HCT116 (cell line): ENCODE results near the gene ARIH2. TPM values are rescaled to one million over a fixed set of nuclear protein-coding genes. Genes with fewer than 3 reads are reported as not detected.
A peak's percentile ranks its signal among the peaks of the same experiment; 100 is the strongest.

Experiments used
- ATAC-seq: fragments of 200-7000 bp; cut with Tn5 transposase; 2 replicates; pipeline ENCODE4 v1.9.1; 2020; ENCODE audit warnings: mild to moderate bottlenecking, moderate library complexity
- BruUV-seq: library from RNA; stranded (reverse); fragments of 400-500 nt; replicated peaks from 2 replicates; lab custom pipeline; 2021; lab: Mats Ljungman, UMichigan
- CTCF ChIA-PET: fragments of 300-600 bp; sonication (Branson Sonifier 250); formaldehyde crosslinking; loops from one replicate; lab custom pipeline; 2021; ENCODE audit warnings: antibody characterized with exemption; lab: Charles Lee
- POLR2A ChIA-PET: fragments of 300-600, 350-600 bp; sonication (Branson Sonifier 250); formaldehyde crosslinking; loops from one replicate; lab custom pipeline; 2021; ENCODE audit warnings: antibody characterized with exemption; lab: Charles Lee
- RAD21 ChIA-PET, 2 experiments: fragments of 300-600 bp; sonication (Branson Sonifier 250); formaldehyde crosslinking; loops; one replicate each; lab custom pipeline; 2023; ENCODE audit warnings: low total read pairs in 2 of 2; ENCODE audit not compliant: uncharacterized antibody in 2 of 2, unreplicated experiment in 2 of 2, low non-redundant PET in 1 of 2; lab: Charles Lee
- DNase-seq: peaks from one replicate; pipeline ENCODE4 v3.0.0-alpha.2; 2010; ENCODE audit warnings: low read depth, low spot score
- H2AFZ ChIP-seq: fragments of 200-600 bp; shearing (Covaris generic), sonication (generic); 2 replicates; pipeline ENCODE4 v1.6.1; 2017; ENCODE audit warnings: low read depth, mixed run types, mixed read lengths, antibody characterized with exemption, low read length; ENCODE audit not compliant: poor library complexity, severe bottlenecking
- H3K27ac ChIP-seq: 2 replicates; pipeline ENCODE4 v1.5.1; 2012; ENCODE audit warnings: low read depth, low read length
- H3K27me3 ChIP-seq: fragments of 200-600 bp; sonication (generic); 2 replicates; pipeline ENCODE4 v1.6.1; 2016; ENCODE audit warnings: mixed run types, low read length, mixed read lengths; ENCODE audit not compliant: insufficient read depth
- H3K36me3 ChIP-seq, 2 experiments: fragments of 200-500 bp in 1 of 2; fragments of 200-600 bp in 1 of 2; sonication (Bioruptor generic) in 1 of 2; sonication (generic) in 1 of 2; 2 replicates each; pipeline versions ENCODE4 v1.5.1 to v1.6.1; 2014 to 2016; ENCODE audit warnings: low read length in 2 of 2, inconsistent platforms in 1 of 2, mixed read lengths in 1 of 2, mixed run types in 1 of 2; ENCODE audit not compliant: insufficient read depth in 2 of 2, control insufficient read depth in 1 of 2
- H3K4me1 ChIP-seq, 2 experiments: fragments of 200-600 bp in 1 of 2; sonication (generic) in 1 of 2; 2 replicates each; pipeline versions ENCODE4 v1.5.1 to v1.6.1; 2012 to 2017; ENCODE audit warnings: low read length in 2 of 2, inconsistent platforms in 1 of 2, mild to moderate bottlenecking in 1 of 2, mixed read lengths in 1 of 2, mixed run types in 1 of 2, moderate library complexity in 1 of 2; ENCODE audit not compliant: insufficient read depth in 2 of 2, control insufficient read depth in 1 of 2
- H3K4me2 ChIP-seq: fragments of 200-600 bp; sonication (generic); 2 replicates; pipeline ENCODE4 v1.6.1; 2017; ENCODE audit warnings: mixed run types, low read length, mixed read lengths
- H3K4me3 ChIP-seq, 2 experiments: fragments of 200-600 bp in 1 of 2; sonication (generic) in 1 of 2; replicated peaks in 1 of 2; 2 replicates each; pipeline ENCODE4 v1.5.1; 2011 to 2016; ENCODE audit warnings: low read length in 2 of 2, control low read depth in 1 of 2, low read depth in 1 of 2, mild to moderate bottlenecking in 1 of 2, mixed read lengths in 1 of 2, mixed run types in 1 of 2
- H3K79me2 ChIP-seq: fragments of 200-600 bp; sonication (generic); 2 replicates; pipeline ENCODE4 v1.6.1; 2017; ENCODE audit warnings: mild to moderate bottlenecking, mixed run types, low read length, moderate library complexity, mixed read lengths; ENCODE audit not compliant: insufficient read depth
- H3K9ac ChIP-seq: fragments of 200-600 bp; sonication (generic); 2 replicates; pipeline ENCODE4 v1.6.1; 2016; ENCODE audit warnings: low read length, mixed read lengths
- H3K9me2 ChIP-seq: fragments of 200-600 bp; sonication (generic), shearing (Covaris generic); 2 replicates; pipeline ENCODE4 v1.6.1; 2017; ENCODE audit warnings: mixed run types, mild to moderate bottlenecking, moderate library complexity; ENCODE audit not compliant: insufficient read depth
- H3K9me3 ChIP-seq, 2 experiments: fragments of 200-500 bp in 1 of 2; fragments of 200-600 bp in 1 of 2; sonication (Bioruptor generic) in 1 of 2; sonication (generic) in 1 of 2; 2 replicates each; pipeline ENCODE4 v1.6.1; 2014 to 2017; ENCODE audit warnings: low read length in 2 of 2, mixed read lengths in 2 of 2, inconsistent platforms in 1 of 2, low read depth in 1 of 2, mild to moderate bottlenecking in 1 of 2, mixed run types in 1 of 2, moderate library complexity in 1 of 2; ENCODE audit not compliant: control insufficient read depth in 1 of 2, insufficient read depth in 1 of 2
- H4K20me1 ChIP-seq: fragments of 200-600 bp; sonication (generic), shearing (Covaris generic); 2 replicates; pipeline ENCODE4 v1.6.1; 2017; ENCODE audit warnings: mixed run types, mild to moderate bottlenecking, moderate library complexity; ENCODE audit not compliant: insufficient read depth
- ATF3 ChIP-seq: IDR thresholded peaks from 2 replicates; pipeline ENCODE4 v1.6.1; 2012
- CEBPB ChIP-seq: IDR thresholded peaks from 2 replicates; pipeline ENCODE4 v1.6.1; 2012; ENCODE audit warnings: low read depth
- FOSL1 ChIP-seq: IDR thresholded peaks from 2 replicates; pipeline ENCODE4 v1.6.1; 2012; ENCODE audit warnings: low read depth
- SP1 ChIP-seq: IDR thresholded peaks from 2 replicates; pipeline ENCODE4 v1.6.1; 2012; ENCODE audit warnings: low read depth
- intact Hi-C: fragments of 100-400 bp; cut with micrococcal nuclease; formaldehyde crosslinking; loops from 2 replicates; pipeline ENCODE4 v1.10.0; 2022
- total RNA-seq: library from RNA; stranded (reverse); gene quantifications from one replicate; pipeline ENCODE4 v1.2.1, GENCODE V29; 2021; ENCODE audit not compliant: unreplicated experiment
- TF ChIP-seq, protein P1 (sequence below), 3 experiments: fragments of 200-600 bp in 1 of 3; sonication (generic) in 1 of 3; IDR thresholded peaks in 2 of 3; conservative IDR thresholded peaks in 1 of 3; 2 replicates each; pipeline ENCODE4 v1.5.1; 2012 to 2017; ENCODE audit warnings: low read depth in 2 of 3, low read length in 2 of 3, antibody characterized with exemption in 1 of 3, borderline replicate concordance in 1 of 3, control low read depth in 1 of 3, mild to moderate bottlenecking in 1 of 3, mixed read lengths in 1 of 3, mixed run types in 1 of 3, moderate library complexity in 1 of 3; ENCODE audit not compliant: insufficient read depth in 1 of 3

ARIH2 gene
- total RNA-seq, 1 experiment from 2014 or later = 105 TPM

DNA sequence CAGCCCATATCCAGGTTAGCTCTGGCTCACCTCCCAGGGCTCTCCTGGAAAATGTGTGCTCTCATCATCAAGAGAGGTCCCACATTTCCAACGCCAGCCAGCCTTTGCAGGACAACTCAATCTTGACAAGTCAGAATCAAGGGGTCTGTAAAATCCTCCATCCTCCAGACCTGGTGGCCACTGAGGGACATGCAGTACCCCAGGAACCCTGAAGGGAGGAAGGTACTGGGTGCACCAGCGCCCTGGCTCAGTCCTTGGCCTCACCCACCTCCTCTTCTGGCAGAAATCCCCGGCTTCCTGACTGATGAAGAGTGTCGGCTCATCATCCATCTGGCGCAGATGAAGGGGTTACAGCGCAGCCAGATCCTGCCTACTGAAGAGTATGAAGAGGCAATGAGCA, 82.5 kb downstream of the ARIH2 start:
- no peak for DNase-seq
- peak; percentile 47; the same call in 1 of the 2 replicates for ATAC-seq
- ChIA-PET CTCF (no interaction called here), POLR2A (interaction anchor here (1.2 kb wide), 1 partner anchor 12 kb away, joined by 3 read pairs; the partner anchor contains the start of gene P4HTM), RAD21 (no interaction called here)
- Histone ChIP-seq H4K20me1 (no peaks in the 10 kb centered on the region), H3K4me2 (no peak overlapping the region), H3K27me3 (no peaks in the 10 kb centered on the region), H3K4me3 (no peak overlapping the region), H2AFZ (no peak overlapping the region), H3K36me3 (no peaks in the 10 kb centered on the region; a peak in 1 of 4 replicates), H3K4me1 (peaks cover 0 to 5% of the 10 kb centered on the region in 2 experiments; a peak in 3 of 4 replicates), H3K27ac (no peak overlapping the region), H3K9me2 (no peaks in the 10 kb centered on the region), H3K9ac (no peak overlapping the region)
- no TSS peak for BruUV-seq
- TF ChIP-seq FOSL1 (no peak), ATF3 (no peak), CEBPB (no peak), SP1 (no peak)
- TF ChIP-seq, protein P1, sequence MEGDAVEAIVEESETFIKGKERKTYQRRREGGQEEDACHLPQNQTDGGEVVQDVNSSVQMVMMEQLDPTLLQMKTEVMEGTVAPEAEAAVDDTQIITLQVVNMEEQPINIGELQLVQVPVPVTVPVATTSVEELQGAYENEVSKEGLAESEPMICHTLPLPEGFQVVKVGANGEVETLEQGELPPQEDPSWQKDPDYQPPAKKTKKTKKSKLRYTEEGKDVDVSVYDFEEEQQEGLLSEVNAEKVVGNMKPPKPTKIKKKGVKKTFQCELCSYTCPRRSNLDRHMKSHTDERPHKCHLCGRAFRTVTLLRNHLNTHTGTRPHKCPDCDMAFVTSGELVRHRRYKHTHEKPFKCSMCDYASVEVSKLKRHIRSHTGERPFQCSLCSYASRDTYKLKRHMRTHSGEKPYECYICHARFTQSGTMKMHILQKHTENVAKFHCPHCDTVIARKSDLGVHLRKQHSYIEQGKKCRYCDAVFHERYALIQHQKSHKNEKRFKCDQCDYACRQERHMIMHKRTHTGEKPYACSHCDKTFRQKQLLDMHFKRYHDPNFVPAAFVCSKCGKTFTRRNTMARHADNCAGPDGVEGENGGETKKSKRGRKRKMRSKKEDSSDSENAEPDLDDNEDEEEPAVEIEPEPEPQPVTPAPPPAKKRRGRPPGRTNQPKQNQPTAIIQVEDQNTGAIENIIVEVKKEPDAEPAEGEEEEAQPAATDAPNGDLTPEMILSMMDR (IDR thresholded peaks at IDR 0.05 in 2 of 3, conservative IDR thresholded peaks at IDR 0.05 in 1 of 3; ENCODE audit: borderline replicate concordance in 1 of 3, insufficient read depth in 1 of 3, low read depth in 2 of 3, low read length in 2 of 3) = peak in 2 of 3 experiments; percentile 23 to 25; a peak in 1 of 6 replicates
- TF ChIP-seq, all 23 proteins: peak for 1
- Histone ChIP-seq H3K9me3 (no peaks in the 10 kb centered on the region), H3K79me2 (no peaks in the 10 kb centered on the region)
- intact Hi-C loops = no loop called here
